GM19025 (cell line): ENCODE data around the gene NPAS3.

Experiments used
- ATAC-seq: cut with Tn5 transposase; IDR thresholded peaks from one replicate; pipeline ENCODE4 v1.9.1; 2021; ENCODE audit warnings: mild to moderate bottlenecking, low read depth, moderate library complexity; ENCODE audit not compliant: unreplicated experiment

NPAS3 gene

DNA sequence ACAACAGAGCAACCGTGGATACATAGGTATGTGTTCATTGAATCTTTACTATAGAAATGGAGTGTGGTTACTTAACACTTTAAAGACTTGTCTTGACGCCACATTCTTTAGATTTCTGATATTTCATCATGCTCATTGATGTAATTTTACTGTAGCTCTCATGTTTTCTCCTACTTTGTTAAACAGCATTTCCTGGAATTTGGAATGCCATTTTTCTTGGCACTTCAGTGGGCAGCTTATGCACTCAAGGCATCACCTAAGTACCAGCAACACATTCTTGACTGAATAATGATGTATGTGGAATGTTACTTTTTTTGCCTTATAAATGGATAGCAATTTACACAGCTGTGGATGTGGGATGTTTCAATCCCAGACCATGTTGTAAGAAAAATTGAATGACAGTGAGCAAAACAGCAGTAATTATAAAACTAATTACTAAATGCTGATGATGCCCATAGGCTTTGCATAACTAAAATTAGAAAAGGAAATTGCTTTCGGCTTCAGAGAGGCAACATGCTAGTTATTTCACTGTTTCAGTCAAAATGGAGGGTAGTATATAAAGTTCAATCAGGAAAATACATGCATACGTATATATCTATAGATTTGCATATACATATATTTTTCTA, 298.5 kb downstream of the NPAS3 start:
- no peak for ATAC-seq

DNA sequence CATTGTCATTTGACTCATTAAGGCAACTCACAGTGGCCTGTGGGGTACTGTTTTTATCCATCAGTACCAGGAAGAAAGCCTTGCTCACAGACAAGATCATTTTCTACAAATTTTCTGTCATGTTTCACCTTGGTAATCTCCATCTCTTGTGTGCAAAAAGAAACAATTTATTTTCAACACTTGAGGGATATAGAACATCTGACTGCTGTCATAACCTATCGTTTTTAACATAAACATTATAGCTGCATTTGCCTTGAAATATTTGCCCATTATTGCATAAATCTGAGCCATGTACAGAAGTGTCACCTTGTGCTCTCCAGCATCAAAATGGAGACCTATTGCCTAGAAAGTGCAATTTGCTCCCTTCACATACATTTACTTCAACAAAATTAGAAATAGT, 300.8 kb downstream of the NPAS3 start:
- ATAC-seq = no peak

DNA sequence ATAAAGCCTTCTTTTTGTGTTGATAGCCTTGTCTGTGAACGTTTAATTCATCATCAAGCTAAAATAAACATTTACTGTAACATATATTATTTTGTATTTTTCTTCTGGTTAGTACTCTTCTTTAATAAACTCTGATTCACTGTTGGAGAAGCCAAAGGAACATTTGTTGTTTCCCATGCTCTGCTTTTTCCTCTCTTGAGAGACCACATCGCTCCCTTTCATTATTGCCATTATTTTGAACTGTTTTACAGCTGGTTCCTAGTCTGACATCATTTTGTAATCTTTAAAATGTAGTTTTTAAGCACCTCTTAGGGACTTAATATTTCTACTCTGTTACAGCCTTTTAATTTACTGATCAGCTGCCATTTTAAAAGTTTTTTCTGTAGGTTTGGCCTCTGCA, 301.8 kb downstream of the NPAS3 start:
- ATAC-seq = no peak

DNA sequence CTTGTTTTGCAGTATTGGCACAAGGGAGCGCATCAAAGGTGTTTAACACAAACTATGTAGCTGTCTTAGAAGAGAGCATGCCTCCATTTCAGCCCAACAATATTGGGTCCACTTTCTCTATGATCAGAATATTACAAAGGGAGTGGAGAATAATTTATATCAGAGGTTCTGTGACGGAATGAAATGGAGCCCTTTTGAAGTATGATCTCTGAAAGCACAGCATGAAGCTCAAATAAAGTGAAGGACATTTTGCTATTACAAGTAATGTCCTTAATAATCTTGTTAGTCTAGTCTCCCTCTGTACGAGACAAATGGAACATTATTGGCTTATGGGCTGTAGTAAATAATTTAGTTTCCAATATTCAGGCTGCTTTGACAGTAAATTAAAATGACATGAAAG, 302.7 kb downstream of the NPAS3 start:
- ATAC-seq = no peak

DNA sequence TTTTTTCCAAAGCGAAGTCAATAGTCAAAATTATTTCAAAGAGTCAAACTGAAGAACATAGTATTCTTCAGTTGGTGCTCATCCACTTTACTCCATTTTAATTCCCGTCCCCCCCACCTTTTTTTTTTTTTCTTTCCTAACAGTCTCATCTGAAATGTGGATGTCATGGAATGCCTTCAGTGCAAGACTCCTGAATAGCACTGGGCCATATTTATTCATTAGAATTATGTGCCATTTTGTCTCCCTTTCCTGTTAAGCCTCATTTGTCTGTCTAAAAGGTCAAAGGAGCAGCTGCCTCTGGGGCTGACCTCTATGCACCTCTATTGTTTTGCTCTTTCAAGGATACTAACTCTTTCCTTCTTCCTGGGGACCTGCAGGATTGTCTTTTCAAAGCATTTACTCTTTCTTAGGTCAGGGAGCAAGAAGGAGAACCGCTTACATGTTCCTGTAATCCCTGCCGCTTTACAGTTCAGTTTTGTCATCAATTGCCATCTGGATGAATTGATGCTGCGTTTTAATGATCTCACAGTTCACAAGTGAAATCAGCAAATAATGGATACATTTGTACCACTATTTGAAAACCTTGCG, 310.6 kb downstream of the NPAS3 start:
- no peak for ATAC-seq

DNA sequence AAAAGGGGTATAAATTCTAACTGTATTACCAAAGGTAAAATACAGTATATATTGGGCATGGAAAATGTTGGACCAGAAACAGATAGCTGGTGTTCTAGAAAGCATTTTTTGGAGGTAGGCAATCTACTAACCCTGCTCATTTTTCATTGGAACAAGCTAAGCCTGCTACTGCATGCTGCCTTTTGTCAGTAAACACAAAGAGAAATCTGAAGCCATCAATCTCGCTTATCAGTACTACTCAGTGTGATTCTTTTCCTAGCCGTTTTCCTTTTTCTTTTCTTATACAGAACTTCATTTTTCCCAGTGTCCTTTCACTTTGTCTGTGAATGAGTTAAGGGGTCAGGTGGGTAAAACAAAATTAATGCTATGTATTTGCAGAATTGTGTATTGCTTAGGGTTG, 312.3 kb downstream of the NPAS3 start:
- no peak for ATAC-seq

DNA sequence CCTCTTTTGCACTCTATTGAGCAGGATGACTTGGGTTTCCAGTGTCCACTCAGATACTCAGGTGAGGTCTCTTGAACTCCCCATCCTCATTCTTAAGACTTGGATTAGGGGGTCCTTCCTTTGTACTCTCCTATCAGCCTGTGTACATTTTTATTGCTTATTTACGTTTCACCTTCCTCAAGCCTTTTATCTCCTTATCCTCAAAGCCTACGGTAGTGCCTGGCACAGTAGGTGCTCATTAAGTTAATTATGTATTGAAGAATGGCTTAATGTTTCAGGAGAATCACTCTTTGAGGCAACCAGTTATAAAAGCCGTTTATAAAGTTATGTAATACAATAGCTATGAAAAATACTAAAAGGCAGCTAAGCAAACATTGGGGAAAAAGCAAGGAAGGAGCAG, 315.7 kb downstream of the NPAS3 start:
- no peak for ATAC-seq

DNA sequence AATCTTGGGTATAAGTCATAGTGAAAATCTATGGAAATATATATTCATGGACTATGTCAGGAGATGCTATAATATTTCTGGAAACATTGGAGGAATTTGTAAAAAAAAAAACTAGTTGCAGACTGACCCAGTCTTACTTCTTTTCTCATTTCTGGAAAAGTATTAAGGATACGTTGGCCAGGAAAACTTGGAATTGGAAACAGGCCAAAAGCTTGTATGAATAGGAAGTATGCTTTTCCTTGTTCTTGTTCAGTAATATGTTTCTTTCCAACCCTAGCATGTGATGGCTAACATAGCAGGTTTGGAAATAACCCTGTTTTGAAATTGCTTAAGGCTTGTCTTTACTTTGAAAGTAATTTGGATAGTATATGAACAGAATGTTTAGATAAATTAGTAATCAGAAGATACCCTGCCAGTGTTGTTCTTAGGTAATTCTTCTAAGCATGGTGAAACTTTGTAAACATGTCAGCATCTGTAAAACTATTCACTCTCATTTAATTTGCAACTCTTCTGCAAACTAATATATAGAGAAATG, 316.2 kb downstream of the NPAS3 start:
- no peak for ATAC-seq

DNA sequence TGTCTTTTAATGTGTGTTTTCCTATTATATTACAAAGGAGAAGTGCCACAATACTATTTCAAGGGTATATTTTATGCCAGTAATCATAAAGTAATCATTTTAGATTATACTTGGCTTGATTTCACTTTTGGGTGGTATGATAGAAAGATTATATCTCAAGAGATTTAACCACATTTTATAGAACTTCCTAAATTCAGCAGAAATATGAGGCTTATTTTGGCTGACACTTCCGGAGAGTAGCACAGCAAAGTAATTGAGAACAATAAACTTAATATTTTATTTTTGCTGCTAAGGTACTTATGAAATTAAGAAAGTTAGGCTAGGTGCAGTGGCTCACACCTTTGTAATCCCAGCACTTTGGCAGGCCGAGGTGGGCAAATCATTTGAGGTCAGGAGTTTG, 319.1 kb downstream of the NPAS3 start:
- ATAC-seq = no peak

DNA sequence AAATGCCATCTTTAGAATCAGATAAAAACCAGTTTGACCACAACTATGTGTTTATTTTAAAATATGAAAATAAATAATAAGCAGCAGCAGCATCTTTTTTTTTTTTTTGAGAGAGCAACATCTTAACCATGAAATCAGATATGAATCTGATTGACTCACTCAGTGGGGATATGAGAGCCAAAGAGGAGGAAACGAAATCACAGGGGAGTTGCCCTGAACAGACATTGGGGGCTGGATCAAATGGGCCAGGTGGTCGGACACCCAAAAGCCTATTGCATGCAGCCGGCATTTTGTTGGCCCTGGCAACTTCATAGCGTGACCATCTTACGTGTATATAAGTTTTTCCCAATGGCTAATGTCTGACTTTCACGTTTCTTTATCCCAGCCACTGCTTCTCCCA, 321.1 kb downstream of the NPAS3 start:
- ATAC-seq = no peak

DNA sequence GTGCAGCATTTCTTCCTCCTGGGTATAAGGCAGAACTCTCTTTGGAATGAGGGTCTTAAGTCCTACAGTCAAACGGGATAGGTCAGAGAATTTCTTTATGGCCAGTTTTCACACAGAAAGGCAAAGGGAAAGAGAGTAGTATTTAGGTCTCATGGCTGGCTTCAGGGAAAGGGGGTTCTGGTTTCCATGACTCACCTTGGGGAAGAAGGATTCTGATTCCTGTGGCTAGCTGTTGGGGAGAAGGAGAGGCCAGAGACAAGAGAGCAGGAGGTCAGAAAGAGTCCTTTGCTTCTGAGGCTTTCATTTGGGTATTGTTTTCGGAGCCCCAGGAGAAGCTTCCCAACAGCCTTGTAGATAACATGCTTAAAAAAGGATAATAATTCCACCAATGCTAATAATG, 332.5 kb downstream of the NPAS3 start:
- no peak for ATAC-seq

DNA sequence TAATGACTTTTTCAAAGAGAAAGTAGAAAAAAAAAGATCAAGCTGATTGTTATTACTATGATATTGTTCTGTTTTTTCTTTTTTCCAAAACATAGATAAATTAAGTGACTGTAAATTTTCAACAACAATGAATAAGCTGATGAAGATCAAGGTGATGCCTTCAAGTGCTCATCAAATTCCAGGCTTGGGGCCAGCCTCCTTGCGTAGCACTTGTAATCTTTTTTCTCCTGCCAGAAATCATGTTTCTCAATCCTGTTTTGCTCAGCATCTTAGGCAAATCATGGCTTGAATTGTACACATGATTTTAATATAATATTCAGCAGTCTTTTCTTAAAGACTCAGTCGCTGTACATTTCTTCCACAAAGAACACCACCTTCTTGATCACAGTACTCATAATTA, 333.2 kb downstream of the NPAS3 start:
- ATAC-seq = no peak

DNA sequence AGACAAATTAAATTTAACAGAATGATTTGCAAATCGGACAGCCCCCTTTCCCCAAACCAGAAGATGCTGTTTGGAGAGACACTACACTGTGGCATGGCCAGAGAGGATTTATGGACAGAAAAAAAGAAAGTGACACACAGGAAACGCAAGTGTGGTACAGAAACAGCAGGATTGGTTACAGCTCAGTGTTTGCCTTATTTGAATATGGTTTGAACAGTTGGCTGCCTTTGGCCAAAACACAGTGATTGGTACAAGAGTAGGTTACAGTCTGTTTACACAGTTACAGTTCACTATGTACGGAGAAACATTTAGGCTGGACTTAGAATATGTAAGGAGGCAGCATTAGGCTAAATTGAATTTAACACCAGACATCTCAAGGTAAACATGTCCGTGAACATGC, 335.3 kb downstream of the NPAS3 start:
- no peak for ATAC-seq

DNA sequence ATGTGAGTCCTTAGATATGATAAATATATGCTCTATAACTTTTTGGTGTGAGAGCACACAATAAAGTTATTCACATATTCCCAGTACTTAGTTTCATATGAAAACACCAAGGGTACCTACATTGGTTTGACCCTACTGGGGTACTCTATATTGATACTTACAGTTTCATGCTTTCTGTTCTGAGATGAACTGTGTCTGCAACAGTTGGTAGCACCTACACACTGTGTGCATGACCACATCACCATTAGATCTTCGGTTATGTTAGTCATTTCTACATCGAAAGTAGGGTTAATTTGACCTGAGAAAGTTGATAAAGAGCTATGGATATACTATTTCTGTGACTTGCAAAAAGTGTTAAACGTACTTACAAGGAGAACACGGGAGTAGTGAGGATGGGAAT, 337.2 kb downstream of the NPAS3 start:
- no peak for ATAC-seq

DNA sequence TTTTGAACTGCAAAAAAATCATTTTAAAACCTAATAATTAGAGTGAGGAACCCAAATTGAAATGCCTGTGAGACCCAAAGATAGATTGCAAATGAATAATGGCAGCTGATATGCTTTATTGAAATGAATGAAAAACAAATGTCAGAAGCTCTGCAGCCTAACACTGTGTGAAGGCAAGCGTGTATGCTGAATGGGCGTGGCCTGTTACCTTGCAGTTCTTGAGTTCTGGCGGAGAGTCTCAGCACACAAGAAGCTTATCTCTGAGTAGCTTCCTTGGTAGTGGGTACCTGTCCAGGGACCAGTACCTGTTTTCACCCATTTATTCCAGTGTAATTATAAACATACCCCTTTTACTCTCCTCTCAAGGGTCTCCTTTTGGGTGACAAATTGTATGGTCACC, 341.2 kb downstream of the NPAS3 start:
- no peak for ATAC-seq

DNA sequence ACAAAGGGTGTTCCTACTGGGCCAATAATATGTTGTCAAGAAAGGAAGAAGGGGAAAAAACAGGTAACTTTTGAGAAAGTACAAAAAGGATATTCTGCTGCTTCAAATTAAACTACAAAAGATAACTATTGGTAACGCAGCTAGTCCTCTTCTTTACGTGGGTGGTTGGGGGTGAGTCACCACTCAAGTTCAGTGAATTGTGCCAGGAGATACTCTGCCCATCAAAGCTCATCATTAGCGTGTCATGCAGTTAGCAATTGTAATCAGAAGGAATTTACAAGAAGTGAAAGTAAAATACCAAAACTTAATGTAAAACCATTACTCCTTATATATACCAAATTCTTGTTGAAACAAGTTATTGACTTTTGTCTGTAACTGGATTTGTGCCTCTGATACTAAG, 342.0 kb downstream of the NPAS3 start:
- ATAC-seq = no peak

DNA sequence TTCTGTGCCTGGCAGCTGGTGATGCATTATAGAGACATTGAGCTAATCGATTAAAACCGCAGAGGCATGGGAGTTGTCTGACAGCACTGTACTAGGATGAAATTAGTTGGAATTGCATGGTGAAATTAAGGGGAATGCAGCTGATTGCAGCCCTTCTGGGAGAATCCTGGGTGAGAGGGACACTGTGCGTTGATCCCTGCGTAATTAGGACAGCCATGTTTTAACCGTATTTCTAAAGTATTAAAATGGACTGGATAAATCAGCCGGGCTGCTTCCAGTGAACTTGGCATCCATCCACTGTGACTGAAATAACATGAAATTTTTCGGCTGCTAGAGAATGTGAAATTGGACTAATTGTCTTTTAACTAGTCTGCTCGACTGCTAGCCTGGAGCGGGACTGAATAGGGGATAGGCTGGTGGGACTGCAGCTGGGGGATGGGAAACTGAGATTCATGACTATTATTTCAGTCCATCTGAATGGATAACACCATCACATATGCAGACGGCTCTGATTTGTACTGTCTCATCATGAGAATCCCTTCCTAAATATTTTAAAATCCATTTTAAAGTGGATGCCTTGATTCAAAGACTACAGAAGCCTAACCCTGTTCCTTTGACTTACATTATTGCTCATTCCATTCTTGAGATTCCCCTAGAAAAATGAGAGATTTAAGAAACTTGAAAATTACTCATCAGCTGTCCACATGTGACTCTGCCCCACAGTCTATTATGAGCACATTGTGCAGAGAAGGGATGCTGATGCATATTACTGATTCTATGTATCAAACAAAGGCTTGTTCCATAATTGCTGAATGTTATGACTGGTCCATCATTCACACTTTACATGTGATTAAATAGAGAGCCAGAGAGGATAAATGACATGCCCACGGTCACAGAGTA, 343.9 kb downstream of the NPAS3 start:
- ATAC-seq = no peak

DNA sequence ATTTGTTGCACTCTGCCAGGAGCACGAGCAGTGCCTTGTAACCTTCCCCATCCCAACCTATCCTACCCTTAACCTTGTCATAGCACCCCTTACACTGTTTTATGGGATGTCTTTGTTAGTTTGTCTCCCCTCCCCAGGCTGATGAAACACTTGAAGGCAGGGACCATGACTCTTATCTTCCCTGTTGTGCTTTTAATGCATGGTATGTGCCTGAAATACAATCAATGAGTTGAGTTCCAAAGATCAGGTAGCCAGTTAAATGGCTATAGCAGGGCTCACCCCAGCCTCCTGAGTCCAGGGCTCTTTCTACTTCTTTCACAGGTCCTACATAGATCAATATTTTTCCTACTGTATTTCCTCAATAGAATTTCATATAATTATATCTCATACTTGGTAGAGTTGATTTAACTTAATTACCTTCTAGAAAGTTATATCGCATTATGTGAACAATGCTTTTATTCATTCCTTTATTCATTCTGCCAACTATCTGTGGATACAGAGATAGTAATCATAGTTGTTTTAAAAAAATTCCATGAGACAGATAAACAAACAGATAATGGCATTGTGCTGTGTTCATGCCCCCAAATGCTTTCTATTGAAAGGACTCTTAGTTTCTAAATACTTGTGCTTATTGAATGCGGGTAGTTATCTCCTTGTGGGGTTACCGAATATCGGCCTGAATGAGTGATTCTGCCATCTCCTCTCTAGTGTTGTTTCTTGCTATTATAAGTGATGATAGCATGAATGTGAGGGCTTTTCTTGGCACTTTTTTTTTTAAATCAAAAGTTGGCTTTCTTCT, 347.4 kb downstream of the NPAS3 start:
- no peak for ATAC-seq

DNA sequence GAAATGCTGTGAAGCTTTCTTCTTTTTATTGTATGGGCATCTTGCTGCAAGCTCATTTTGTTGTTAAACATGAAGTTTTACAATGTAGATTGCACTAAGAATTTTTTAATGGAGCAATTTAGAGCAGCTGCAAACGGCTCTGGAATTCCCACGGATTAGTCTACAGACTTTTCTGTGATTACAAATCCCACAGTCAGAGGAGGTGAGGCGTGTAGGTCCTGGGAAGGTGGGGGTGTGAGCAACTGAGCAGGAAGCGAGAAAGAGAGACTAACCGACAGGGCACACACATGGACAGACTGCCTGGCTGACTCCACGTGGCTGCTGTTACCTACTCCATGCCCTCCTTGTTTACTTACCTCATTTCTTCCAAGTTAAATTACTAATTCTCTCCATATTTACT, 348.5 kb downstream of the NPAS3 start:
- ATAC-seq = no peak

DNA sequence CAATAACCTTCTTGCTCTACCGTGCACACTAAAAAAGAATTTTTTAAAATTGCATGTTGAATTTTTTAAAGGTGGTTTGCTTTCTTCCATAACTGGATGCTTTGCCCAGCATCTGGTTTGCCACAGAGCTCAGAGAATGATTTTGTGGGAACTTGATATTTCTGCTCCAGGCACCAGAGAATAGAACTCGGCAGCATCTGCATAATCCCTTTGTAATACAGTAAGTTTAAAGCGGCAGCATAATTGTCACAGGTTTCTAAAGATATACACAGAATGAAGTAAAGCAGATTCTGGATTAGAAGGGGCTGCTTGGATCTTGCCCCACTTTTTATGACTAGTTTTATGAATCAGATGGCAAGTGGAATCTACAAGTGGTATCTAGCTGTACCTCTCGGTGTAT, 352.0 kb downstream of the NPAS3 start:
- no peak for ATAC-seq
